Measurements from ENCODE around the gene SLC5A4. TPM values are rescaled to one million over a fixed set of nuclear protein-coding genes. Genes with fewer than 3 reads are reported as not detected.

The SLC5A4 gene
- total and polyA plus RNA-seq, 7 donors: 0.03 to 0.45 (median 0.19) TPM; not detected in 4

- H3K9me3 ChIP-seq: no peaks in the 10 kb centered on the region
- H3K27me3 ChIP-seq (ENCODE audit: insufficient read depth in 3 of 3, low read length in 2 of 3): peaks cover 0 to 7% (median 0%) of the 10 kb centered on the region in 3 donors
- no peak for DNase-seq
- H3K4me3 ChIP-seq: no peak overlapping the region
- WGBS, 3 donors: 64 to 67% (median 67%) methylated on average over 4 of the region's 4 CpGs
- no peak for ATAC-seq
- no peaks in the 10 kb centered on the region for H3K36me3 ChIP-seq (ENCODE audit: insufficient read depth in 1 of 2, low read depth in 1 of 2)
- intact Hi-C loops (cut with DNase I): no loop called here
- H3K27ac ChIP-seq: no peak overlapping the region
- H3K4me1 ChIP-seq: peaks cover 5% of the 10 kb centered on the region
- TF ChIP-seq CTCF (IDR thresholded peaks at IDR 0.05): no peak
Measured at GRCh38 chr22:32261306-32261705, 6.2 kb upstream of the SLC5A4 start.

GRCh38 chr22:32258791-32259190, 3.6 kb upstream of the SLC5A4 start:
- Histone ChIP-seq H3K4me3 (no peak overlapping the region), H3K36me3 (ENCODE audit: insufficient read depth in 1 of 2, low read depth in 1 of 2) (no peaks in the 10 kb centered on the region), H3K9me3 (no peaks in the 10 kb centered on the region), H3K4me1 (no peaks in the 10 kb centered on the region), H3K27me3 (ENCODE audit: insufficient read depth in 3 of 3, low read length in 2 of 3) (peaks cover 0 to 20% (median 0%) of the 10 kb centered on the region in 3 donors), H3K27ac (no peak overlapping the region)
- ATAC-seq (no peak), DNase-seq (no peak)
- intact Hi-C loops (cut with DNase I): no loop called here
- no peak for TF ChIP-seq CTCF (IDR thresholded peaks at IDR 0.05)
- 61 to 70% (median 64%) methylated on average over 2 of the region's 2 CpGs for WGBS, 3 donors

GRCh38 chr22:32255726-32256125, 579 bp upstream of the SLC5A4 start:
- no peaks in the 10 kb centered on the region for H3K4me1 ChIP-seq
- H3K27ac ChIP-seq: no peak overlapping the region
- H3K36me3 ChIP-seq (ENCODE audit: insufficient read depth in 1 of 2, low read depth in 1 of 2): no peaks in the 10 kb centered on the region
- DNase-seq: no peak
- H3K9me3 ChIP-seq: no peaks in the 10 kb centered on the region
- no peak for TF ChIP-seq CTCF (IDR thresholded peaks at IDR 0.05)
- no peak overlapping the region for H3K4me3 ChIP-seq
- WGBS, 3 donors: 75 to 87% (median 80%) methylated on average over 3 of the region's 3 CpGs
- intact Hi-C loops (cut with DNase I): no loop called here
- peaks cover 0 to 17% (median 0%) of the 10 kb centered on the region in 3 donors for H3K27me3 ChIP-seq (ENCODE audit: insufficient read depth in 3 of 3, low read length in 2 of 3)
- no peak for ATAC-seq

- H3K9me3 ChIP-seq: no peaks in the 10 kb centered on the region
- peaks cover 0 to 3% (median 0%) of the 10 kb centered on the region in 3 donors for H3K27me3 ChIP-seq (ENCODE audit: insufficient read depth in 3 of 3, low read length in 2 of 3)
- DNase-seq: no peak
- H3K27ac ChIP-seq: no peak overlapping the region
- intact Hi-C loops (cut with DNase I): no loop called here
- 76 to 84% (median 83%) methylated on average over 1 of the region's 1 CpG for WGBS, 3 donors
- no peak for ATAC-seq
- H3K4me1 ChIP-seq: no peaks in the 10 kb centered on the region
- no peak for TF ChIP-seq CTCF (IDR thresholded peaks at IDR 0.05)
- no peak overlapping the region for H3K4me3 ChIP-seq
- H3K36me3 ChIP-seq (ENCODE audit: insufficient read depth in 1 of 2, low read depth in 1 of 2): no peaks in the 10 kb centered on the region
Measured at GRCh38 chr22:32249231-32249630, 5.9 kb downstream of the SLC5A4 start.

- no peak overlapping the region for H3K27ac ChIP-seq
- 44 to 62% (median 58%) methylated on average over 1 of the region's 1 CpG for WGBS, 3 donors
- no peak for TF ChIP-seq CTCF (IDR thresholded peaks at IDR 0.05)
Measured at GRCh38 chr22:32248276-32248675, 6.9 kb downstream of the SLC5A4 start.

More at GRCh38 chr22:32248276-32248675, 6.9 kb downstream of the SLC5A4 start:
- Histone ChIP-seq H3K4me3 (no peak overlapping the region), H3K27me3 (ENCODE audit: insufficient read depth in 3 of 3, low read length in 2 of 3) (no peaks in the 10 kb centered on the region), H3K9me3 (no peaks in the 10 kb centered on the region), H3K36me3 (ENCODE audit: insufficient read depth in 1 of 2, low read depth in 1 of 2) (no peaks in the 10 kb centered on the region), H3K4me1 (no peaks in the 10 kb centered on the region)
- no peak for DNase-seq
- intact Hi-C loops (cut with DNase I): no loop called here
- ATAC-seq: no peak
